ENCODE results near the gene SLF1.

Gene SLF1

DNA sequence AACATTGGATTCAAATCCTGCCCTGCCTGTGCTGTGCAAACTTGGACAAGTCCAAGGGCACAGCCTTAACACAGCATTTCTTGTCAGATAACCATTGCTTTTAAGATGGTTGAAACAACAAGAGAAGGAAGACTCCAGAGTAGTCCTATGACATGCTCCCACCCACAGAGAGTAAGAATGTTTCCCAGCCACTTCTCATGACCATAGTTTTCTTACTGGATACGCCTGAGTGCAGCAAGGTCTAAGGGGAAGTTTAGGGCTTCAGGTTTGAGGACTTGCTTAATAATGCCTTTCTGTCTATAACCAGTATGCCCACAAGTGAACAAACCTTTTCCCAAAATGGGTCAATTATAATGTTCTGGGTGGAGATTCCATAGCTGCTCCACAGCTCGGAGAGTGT lies 126.4 kb downstream of the SLF1 start:
- Histone ChIP-seq H3K4me2 (ENCODE audit: low read depth, low read length, poor library complexity, severe bottlenecking) (no peak overlapping the region), H3K4me1 (ENCODE audit: insufficient read depth, low read length, poor library complexity, severe bottlenecking) (peaks cover 6% of the 10 kb centered on the region), H3K27me3 (ENCODE audit: insufficient read depth, low read length, poor library complexity, severe bottlenecking) (no peaks in the 10 kb centered on the region), H3K9me2 (replicated peaks; ENCODE audit: low read depth, low read length) (no peaks in the 10 kb centered on the region), H3K79me2 (ENCODE audit: insufficient read depth, low read length) (no peaks in the 10 kb centered on the region), H3K9me3 (ENCODE audit: insufficient read depth, low read depth, low read length) (no peaks in the 10 kb centered on the region), H3K36me3 (ENCODE audit: insufficient read depth, low read length) (no peaks in the 10 kb centered on the region), H2AFZ (ENCODE audit: low read length) (no peak overlapping the region), H3K9ac (ENCODE audit: low read depth, low read length, poor library complexity, severe bottlenecking) (no peak overlapping the region), H3K4me3 (ENCODE audit: low read length, poor library complexity, severe bottlenecking) (no peak overlapping the region), H4K20me1 (ENCODE audit: insufficient read depth, low read length, poor library complexity, severe bottlenecking) (no peaks in the 10 kb centered on the region), H3F3A (ENCODE audit: low read depth) (no peaks in the 10 kb centered on the region)
- no peak for TF ChIP-seq EZH2phosphoT487 (IDR thresholded peaks at IDR 0.05; ENCODE audit: borderline replicate concordance)
- TF ChIP-seq, protein P1, sequence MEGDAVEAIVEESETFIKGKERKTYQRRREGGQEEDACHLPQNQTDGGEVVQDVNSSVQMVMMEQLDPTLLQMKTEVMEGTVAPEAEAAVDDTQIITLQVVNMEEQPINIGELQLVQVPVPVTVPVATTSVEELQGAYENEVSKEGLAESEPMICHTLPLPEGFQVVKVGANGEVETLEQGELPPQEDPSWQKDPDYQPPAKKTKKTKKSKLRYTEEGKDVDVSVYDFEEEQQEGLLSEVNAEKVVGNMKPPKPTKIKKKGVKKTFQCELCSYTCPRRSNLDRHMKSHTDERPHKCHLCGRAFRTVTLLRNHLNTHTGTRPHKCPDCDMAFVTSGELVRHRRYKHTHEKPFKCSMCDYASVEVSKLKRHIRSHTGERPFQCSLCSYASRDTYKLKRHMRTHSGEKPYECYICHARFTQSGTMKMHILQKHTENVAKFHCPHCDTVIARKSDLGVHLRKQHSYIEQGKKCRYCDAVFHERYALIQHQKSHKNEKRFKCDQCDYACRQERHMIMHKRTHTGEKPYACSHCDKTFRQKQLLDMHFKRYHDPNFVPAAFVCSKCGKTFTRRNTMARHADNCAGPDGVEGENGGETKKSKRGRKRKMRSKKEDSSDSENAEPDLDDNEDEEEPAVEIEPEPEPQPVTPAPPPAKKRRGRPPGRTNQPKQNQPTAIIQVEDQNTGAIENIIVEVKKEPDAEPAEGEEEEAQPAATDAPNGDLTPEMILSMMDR (conservative IDR thresholded peaks at IDR 0.05; ENCODE audit: low read length): no peak

DNA sequence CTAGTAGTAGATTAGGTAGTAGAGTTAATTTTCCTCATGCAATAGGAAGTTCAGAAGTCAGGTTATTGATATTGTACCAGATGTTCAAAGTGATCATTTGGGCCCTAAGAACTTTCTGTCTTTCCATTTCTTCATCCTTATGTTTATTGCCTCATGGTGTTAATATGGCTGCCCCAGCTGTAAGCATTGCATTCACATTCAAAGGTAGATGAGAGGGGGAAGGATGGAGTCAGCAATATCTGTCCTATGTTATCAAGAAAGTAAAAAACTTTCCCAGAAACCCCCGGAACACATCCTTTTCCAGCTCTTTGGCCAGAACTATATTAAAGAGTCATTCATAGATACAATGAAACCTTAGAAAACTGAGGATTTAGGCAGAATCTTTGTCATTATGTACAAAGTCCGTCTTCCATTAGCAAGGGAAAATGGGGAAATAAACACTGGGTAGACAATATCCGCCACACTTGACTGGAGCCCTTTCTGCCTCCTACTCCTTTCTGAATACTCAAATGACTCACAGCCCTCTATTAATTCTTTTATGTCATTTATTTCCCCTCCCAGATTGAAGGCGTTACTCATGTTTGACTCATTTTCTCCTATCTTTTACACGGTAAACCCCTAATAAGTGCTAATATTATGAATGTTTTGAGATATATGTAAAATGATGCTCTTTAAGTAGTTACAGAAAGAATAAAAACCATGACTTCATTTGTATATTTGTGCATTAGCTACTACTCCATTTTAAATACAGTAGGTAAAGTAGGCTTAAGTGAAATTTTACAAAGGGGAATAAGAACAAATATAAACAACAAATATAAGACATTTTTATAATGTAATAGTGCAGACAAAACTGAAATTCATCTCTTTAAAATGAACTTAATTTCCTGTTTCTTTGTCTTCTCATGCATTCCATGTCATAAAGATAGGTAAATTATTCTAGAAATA lies 127.6 kb downstream of the SLF1 start:
- H3K4me1 ChIP-seq (ENCODE audit: insufficient read depth, low read length, poor library complexity, severe bottlenecking): peaks cover 6% of the 10 kb centered on the region
- TF ChIP-seq, protein P1 (conservative IDR thresholded peaks at IDR 0.05; ENCODE audit: low read length): no peak
- TF ChIP-seq EZH2phosphoT487 (IDR thresholded peaks at IDR 0.05; ENCODE audit: borderline replicate concordance): no peak
- no peak overlapping the region for H2AFZ ChIP-seq (ENCODE audit: low read length)
- H4K20me1 ChIP-seq (ENCODE audit: insufficient read depth, low read length, poor library complexity, severe bottlenecking): no peaks in the 10 kb centered on the region
- no peaks in the 10 kb centered on the region for H3K79me2 ChIP-seq (ENCODE audit: insufficient read depth, low read length)
- H3K27me3 ChIP-seq (ENCODE audit: insufficient read depth, low read length, poor library complexity, severe bottlenecking): no peaks in the 10 kb centered on the region
- no peaks in the 10 kb centered on the region for H3K36me3 ChIP-seq (ENCODE audit: insufficient read depth, low read length)
- no peaks in the 10 kb centered on the region for H3K9me2 ChIP-seq (replicated peaks; ENCODE audit: low read depth, low read length)
- H3K9me3 ChIP-seq (ENCODE audit: insufficient read depth, low read depth, low read length): no peaks in the 10 kb centered on the region
- H3K4me2 ChIP-seq (ENCODE audit: low read depth, low read length, poor library complexity, severe bottlenecking): no peak overlapping the region
- no peaks in the 10 kb centered on the region for H3F3A ChIP-seq (ENCODE audit: low read depth)
- no peak overlapping the region for H3K9ac ChIP-seq (ENCODE audit: low read depth, low read length, poor library complexity, severe bottlenecking)
- H3K4me3 ChIP-seq (ENCODE audit: low read length, poor library complexity, severe bottlenecking): no peak overlapping the region

DNA sequence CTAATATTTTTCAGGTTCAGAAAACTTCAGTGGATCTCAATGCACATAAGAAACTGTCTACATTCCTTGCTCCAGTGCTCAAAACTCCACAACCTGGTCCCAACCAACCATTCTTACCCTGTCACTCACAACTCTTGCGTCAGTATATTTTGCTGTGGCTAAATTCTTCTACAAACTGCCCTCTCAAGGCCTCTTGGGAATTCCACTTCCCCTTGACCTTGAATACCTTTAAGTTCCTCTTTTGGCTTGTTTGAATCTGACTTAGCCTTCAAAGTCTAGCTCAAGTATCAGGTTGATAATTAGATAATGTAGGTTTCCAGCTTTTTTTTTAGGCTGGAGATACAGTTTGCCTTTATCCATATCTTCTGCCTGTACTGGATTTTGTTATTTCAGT lies 128.3 kb downstream of the SLF1 start:
- no peak for TF ChIP-seq EZH2phosphoT487 (IDR thresholded peaks at IDR 0.05; ENCODE audit: borderline replicate concordance)
- TF ChIP-seq, protein P1 (conservative IDR thresholded peaks at IDR 0.05; ENCODE audit: low read length): no peak
- H3K4me1 ChIP-seq (ENCODE audit: insufficient read depth, low read length, poor library complexity, severe bottlenecking): peaks cover 6% of the 10 kb centered on the region
- no peak overlapping the region for H3K9ac ChIP-seq (ENCODE audit: low read depth, low read length, poor library complexity, severe bottlenecking)
- H3K27me3 ChIP-seq (ENCODE audit: insufficient read depth, low read length, poor library complexity, severe bottlenecking): no peaks in the 10 kb centered on the region
- H3K9me2 ChIP-seq (replicated peaks; ENCODE audit: low read depth, low read length): no peaks in the 10 kb centered on the region
- H3K4me2 ChIP-seq (ENCODE audit: low read depth, low read length, poor library complexity, severe bottlenecking): no peak overlapping the region
- H3K79me2 ChIP-seq (ENCODE audit: insufficient read depth, low read length): no peaks in the 10 kb centered on the region
- H3K9me3 ChIP-seq (ENCODE audit: insufficient read depth, low read depth, low read length): no peaks in the 10 kb centered on the region
- no peak overlapping the region for H3K4me3 ChIP-seq (ENCODE audit: low read length, poor library complexity, severe bottlenecking)
- H4K20me1 ChIP-seq (ENCODE audit: insufficient read depth, low read length, poor library complexity, severe bottlenecking): no peaks in the 10 kb centered on the region
- H3F3A ChIP-seq (ENCODE audit: low read depth): no peaks in the 10 kb centered on the region
- no peaks in the 10 kb centered on the region for H3K36me3 ChIP-seq (ENCODE audit: insufficient read depth, low read length)
- no peak overlapping the region for H2AFZ ChIP-seq (ENCODE audit: low read length)
